GM19395 (cell line): ENCODE results near the gene CCDC178.
"Not testable (repeated sequence)": the region's sequence is repeated elsewhere in the genome, so short reads cannot be mapped to it uniquely, and the experiment has no call there.

Experiments
- ATAC-seq: cut with Tn5 transposase; IDR thresholded peaks from one replicate; pipeline ENCODE4 v1.9.1; 2021; ENCODE audit warnings: mild to moderate bottlenecking, moderate library complexity; ENCODE audit not compliant: unreplicated experiment

The CCDC178 gene

DNA sequence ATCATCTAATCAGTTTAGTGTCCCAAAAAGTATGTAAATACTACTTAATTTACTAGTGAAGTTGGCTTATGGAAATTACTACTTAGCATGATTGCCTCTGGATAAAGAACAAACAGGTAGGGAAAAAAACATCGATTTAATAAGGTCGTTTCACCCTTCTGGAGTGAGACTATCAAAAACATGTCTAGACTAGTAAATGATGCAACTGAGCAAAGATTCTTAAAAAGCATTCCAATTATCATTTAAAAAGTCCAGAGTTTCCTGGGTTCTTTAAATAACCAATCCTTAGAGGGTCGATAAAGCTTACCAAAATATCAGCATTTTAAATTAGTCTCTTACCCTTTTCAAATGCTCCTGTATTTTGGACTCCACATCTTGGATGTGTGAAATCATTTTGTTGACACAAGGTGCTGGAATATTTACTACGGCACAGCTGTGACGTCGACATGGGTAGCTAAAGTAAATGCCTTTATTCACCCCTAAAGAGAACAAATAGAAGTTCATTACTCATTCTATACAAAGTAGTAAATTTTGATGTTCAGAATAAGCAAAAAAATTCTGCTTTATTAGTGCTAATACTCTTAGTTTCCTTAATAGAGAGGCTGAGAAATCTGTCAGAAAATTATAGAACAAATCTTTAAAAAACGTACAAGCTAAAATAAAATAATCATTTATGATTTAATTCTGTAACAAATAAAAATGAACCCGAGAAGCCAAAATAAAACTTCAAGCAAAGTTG, 70.6 kb downstream of the CCDC178 start:
- ATAC-seq: no peak

DNA sequence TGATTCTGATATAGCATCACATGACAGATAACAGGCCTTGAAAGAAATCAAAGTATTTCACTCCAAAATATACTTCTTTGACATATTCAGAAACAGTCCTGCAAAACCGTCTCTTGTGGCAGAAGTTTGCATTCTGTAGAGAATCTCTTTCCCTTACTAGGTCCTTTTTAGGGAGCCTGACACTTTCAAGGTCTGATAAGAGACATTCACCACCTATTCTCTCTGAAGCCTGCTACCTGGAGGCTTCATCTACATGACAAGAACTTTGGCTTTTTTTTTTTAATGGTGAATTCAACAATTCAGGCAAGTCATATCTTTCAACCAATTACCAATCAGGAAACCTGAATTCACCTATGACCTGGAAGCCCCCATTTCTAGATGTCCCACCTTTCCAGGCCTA, 83.8 kb downstream of the CCDC178 start:
- ATAC-seq: no peak

DNA sequence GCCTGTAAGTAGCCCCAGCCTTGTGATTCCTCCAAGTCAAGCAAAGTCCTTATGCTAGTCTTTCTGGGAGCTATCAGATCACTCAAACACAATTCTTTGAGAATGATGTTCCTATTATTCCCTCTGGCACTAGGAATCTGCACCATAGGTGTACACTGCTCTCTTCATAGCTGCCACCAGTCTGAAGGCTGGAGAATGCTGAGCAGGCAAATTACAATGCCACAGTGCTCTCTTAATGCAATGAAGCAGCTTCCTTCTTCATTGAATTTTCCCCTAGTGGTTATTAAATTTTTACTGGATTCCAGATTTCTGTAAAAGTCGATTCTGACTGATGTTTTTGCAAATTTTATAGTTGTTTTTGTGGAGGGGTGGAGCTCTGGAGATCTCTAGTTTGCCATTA, 84.8 kb downstream of the CCDC178 start:
- ATAC-seq: no peak

DNA sequence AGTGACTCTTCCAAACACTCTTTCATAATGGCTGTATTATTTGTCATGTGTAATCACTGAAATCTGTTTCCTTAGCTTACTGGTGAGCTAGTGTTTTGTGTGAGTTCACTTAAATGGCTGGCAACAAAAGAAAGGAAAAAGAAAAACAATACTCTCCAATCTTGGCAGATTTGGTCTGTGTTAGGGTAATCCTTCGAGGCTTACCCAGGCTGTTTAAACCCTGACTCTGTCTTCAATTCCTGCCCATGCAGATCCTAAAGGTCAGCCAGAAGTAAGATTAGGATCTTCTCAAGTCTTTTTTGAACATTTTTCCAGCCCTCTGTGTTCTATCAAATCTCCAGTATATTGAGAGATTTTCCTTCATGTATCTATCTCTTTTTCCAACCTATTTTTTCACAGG, 85.3 kb downstream of the CCDC178 start:
- no peak for ATAC-seq

- ATAC-seq: no peak
These were observed 90.3 kb downstream of the CCDC178 start for GRCh38 chr18:33350256-33350655.

DNA sequence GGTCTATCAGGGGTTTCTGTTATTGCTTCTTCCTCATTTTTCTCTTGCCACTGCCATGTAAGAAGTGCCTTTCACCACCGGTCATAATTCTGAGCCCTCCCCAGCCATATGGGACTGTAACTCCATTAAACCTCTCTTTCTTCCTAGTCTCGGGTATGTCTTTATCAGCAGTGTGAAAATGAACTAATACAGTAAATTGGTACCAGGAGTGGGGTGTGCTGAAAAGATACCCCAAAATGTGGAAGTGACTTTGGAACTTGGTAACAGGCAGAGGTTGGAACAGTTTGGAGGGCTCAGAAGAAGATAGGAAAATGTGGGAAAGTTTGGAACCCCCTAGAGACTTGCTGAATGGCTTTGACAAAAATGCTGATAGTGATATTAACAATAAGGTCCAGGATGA, 100.8 kb downstream of the CCDC178 start:
- not testable (repeated sequence) for ATAC-seq

- no peak for ATAC-seq
These were observed 105.7 kb downstream of the CCDC178 start for GRCh38 chr18:33334781-33335180.

GRCh38 chr18:33330711-33331110, 109.8 kb downstream of the CCDC178 start:
- no peak for ATAC-seq

DNA sequence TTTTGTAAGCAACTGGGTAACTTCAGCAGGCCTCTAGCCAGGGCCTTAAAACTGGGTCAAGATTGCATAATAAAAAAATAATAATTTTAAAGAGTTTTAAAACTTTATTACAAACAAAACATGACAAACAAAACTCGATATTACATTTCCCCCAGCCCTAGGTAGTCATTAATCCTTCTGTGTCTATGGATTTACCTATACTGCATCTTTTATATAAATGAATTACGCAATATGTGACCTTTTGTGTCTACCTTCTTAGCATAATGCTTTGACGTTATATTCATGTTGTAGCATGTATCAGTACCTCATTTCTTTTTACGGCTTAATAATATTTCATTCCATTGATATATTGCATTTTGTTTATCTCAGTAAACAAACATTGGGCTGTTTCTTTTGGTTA, 113.5 kb downstream of the CCDC178 start:
- ATAC-seq: no peak

GRCh38 chr18:33317640-33318039, 122.9 kb downstream of the CCDC178 start:
- no peak for ATAC-seq

- ATAC-seq: no peak
These were observed 124.4 kb downstream of the CCDC178 start for GRCh38 chr18:33316146-33316587.

DNA sequence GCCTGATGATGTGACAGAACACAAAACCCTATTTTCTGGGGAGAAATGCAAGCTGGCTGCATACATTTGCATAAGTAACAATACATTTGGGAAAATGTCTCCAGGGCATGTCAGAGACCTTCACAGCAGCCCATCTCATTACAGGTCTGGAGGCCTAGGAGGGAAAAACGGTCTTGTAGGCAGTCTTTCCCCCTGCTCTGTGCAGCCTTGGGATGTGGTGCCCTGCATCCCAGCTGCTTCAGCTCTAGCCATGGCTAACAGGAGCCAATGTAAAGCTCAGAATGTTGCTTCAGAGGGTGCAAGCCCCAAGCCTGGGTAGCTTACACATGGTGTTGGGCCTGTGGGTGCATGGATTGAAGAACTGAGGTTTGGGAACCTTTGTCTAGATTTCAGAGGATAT, 133.0 kb downstream of the CCDC178 start:
- no peak for ATAC-seq

GRCh38 chr18:33304277-33304676, 136.2 kb downstream of the CCDC178 start:
- no peak for ATAC-seq

DNA sequence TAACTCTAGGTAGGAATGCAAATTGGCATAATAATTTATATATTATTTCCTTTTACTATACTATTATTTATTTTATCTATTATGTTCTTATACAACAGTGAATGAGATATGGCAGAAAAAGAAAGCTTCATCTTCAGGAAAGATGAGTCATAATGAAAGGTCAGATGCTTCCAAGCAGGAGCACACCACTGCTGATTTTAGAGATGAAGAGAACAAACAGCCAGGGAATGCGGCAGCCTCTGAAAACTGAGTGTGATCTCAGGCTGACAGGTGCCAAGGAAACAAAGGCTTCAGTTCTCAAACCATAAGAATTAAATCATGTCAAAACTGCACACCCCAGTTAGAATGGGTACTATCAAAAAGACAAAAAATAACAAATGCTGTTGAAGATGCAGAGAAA, 149.0 kb downstream of the CCDC178 start:
- ATAC-seq: no peak

- no peak for ATAC-seq
These were observed 152.3 kb downstream of the CCDC178 start for GRCh38 chr18:33288082-33288716.

GRCh38 chr18:33282709-33283333, 157.7 kb downstream of the CCDC178 start:
- no peak for ATAC-seq

GRCh38 chr18:33282142-33282541, 158.4 kb downstream of the CCDC178 start:
- ATAC-seq: no peak

DNA sequence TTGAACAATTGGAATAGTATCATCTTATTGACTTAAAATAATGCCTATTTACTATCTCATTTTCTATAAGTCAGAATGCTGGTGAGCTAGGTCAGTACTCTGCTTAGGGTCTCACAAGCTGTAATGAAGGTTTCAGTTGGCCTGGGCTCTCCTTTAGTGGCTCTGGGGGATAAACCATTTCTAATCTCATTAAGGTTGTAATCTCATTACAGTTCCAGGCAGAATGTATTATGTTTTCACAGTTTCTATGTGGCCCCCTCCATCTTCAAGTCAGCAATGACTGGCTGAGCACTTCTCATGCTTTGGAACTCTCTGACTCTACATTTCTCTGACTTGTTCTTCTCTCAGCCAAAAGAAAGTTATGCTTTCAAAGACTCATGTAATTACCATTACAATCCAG, 163.1 kb downstream of the CCDC178 start:
- no peak for ATAC-seq

DNA sequence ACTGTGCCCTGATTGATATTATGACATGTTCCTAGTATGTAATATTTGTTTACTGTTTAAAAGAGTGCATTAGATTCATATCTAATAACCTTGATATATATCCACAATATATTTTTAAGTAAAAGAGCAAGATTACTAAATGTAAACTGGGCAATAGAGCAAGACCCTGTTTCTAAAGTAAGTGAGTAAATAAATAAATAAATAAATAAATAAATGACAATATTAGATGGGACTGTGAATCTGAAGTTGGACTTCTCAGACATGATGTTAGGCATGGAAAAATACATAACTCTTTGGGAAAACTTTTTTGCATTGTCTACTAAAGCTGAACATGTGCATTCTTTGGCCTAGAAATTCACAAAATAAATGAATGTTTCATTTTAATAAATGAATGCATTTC, 164.7 kb downstream of the CCDC178 start:
- ATAC-seq: no peak

DNA sequence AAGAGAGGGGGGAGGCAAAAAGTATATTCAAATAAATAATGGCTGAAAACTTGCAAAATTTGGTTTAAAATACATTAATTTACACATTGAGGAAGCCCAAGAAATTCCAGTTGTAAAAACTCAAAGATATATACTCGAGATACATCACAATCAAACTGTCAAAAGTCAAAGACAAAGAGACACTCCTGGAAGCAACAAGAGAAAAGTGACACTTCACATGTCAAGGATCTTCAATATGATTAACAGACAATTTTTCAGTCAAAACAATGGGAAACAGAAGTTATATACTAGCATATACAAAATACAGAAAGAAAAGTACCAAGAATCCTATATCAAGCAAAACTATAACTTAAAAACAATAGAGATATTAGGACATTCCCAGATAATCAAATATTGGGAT, 170.2 kb downstream of the CCDC178 start:
- ATAC-seq: no peak

DNA sequence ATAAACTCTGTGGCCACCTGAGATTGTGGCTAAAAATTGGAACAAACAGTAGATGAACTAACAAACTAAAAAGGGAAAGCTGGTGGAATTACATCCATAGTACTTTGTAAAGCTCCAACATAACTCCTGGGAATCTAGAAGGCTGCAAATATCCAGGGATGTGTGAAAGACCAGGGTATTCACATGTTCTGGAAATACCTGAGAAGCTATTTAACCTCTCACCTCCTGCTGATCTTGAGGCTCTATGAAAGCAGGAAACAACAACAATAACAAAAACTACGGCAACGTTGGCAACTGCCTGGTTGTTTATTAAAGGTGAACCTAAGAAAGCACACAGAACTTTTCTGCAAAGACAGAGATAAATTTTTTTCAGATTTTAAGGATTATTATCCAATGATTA, 171.3 kb downstream of the CCDC178 start:
- no peak for ATAC-seq

DNA sequence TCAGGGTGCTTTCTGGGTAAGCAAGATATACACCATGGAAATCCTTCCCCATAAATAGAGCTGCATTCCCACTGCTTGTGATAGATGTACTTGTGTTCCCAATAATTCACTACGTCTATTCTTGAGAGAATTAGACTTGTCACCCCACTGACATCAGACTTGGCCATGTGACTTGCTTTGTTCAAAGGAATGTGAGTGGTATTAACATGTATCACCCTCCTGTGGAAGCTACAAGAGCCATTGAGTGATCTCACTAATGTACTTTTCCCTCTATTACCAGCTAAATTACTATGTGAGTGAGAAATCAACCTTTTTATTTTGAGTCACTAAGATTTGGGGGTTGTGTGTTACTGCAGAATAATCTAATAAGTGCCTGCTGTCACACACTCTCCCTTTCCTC, 176.0 kb downstream of the CCDC178 start:
- ATAC-seq: no peak
